Brain microvascular endothelial cell (primary cell): ENCODE results near the gene BCAR1.

Experiments
- DNase-seq: peaks from one replicate; pipeline ENCODE4 v3.0.0-alpha.2; 2020
- H3K27ac ChIP-seq: fragments of 250-450 bp; sonication (Bioruptor Pico); 2 replicates; pipeline ENCODE4 v1.5.1; 2020; ENCODE audit warnings: mild to moderate bottlenecking, moderate library complexity
- H3K27me3 ChIP-seq: fragments of 250-450 bp; sonication (Bioruptor Pico); replicated peaks from 2 replicates; pipeline ENCODE4 v1.5.1; 2020; ENCODE audit warnings: mild to moderate bottlenecking
- H3K36me3 ChIP-seq: fragments of 250-450 bp; sonication (Bioruptor Pico); replicated peaks from 2 replicates; pipeline ENCODE4 v1.5.1; 2020; ENCODE audit warnings: mild to moderate bottlenecking
- H3K4me3 ChIP-seq: 2 replicates; pipeline ENCODE4 v1.5.1; 2011; ENCODE audit warnings: low read depth, mild to moderate bottlenecking, control low read depth, low read length, moderate library complexity
- CTCF ChIP-seq: IDR thresholded peaks from 2 replicates; pipeline ENCODE4 v1.5.1; 2011; ENCODE audit warnings: low read depth, mild to moderate bottlenecking, moderate library complexity, low read length, control low read depth, inconsistent platforms; ENCODE audit errors: missing control alignments
- in situ Hi-C: cut with HindIII; loops from 2 replicates; pipeline ENCODE4 v1.10.0; 2017; ENCODE audit warnings: low sequenced_read_pairs, low pct_ligation_motif_present

The BCAR1 gene

GRCh38 chr16:75258807-75259141 is 7.3 kb upstream of the BCAR1 start:
- Histone ChIP-seq H3K4me3 (no peak overlapping the region), H3K27me3 (no peaks in the 10 kb centered on the region), H3K36me3 (peaks cover 8% of the 10 kb centered on the region), H3K27ac (no peak overlapping the region)
- no peak for DNase-seq
- TF ChIP-seq CTCF, result no peak
- in situ Hi-C loops, result no loop called here

- Histone ChIP-seq H3K4me3 (no peak overlapping the region), H3K27me3 (no peaks in the 10 kb centered on the region), H3K27ac (no peak overlapping the region), H3K36me3 (peaks cover 7% of the 10 kb centered on the region)
- no peak for DNase-seq
- no peak for TF ChIP-seq CTCF
- in situ Hi-C loops, result no loop called here
Measured at GRCh38 chr16:75257886-75258806, 6.7 kb upstream of the BCAR1 start.

DNA sequence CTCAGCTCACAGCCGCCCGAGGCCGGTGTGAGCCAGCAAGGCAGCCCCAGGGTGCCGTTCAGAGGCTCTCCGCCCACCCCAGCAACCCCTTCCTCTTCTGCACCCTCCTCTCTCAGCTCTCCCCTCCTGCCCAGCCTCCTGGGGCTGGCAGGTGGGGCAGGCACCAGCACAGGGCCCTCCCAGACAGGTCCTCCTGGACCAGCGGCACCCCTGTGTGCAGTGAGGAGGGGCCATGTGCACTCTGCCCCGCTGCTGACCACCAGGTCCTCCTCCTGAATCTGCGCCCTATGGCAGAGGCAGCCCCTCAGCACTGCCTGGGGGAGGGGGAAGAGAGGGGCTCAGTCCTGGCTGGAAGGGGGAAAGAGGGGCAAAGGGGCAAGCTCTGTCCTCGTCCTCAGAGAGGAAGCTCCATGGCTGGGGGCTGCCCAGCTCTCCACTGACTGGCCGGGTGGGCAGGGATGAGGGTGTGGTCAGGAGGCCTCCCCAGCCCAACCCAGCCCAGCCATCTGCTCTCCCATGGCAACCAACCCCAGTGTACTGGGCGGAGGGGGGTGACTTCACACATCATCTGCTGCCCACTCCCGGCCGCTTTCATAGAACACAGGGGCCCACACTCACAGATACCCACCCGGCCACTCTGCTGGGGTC is 5.4 kb upstream of the BCAR1 start:
- in situ Hi-C loops, result no loop called here
- Histone ChIP-seq H3K27me3 (no peaks in the 10 kb centered on the region), H3K27ac (peak overlapping the region; percentile 11), H3K36me3 (no peaks in the 10 kb centered on the region), H3K4me3 (no peak overlapping the region)
- no peak for TF ChIP-seq CTCF
- no peak for DNase-seq

DNA sequence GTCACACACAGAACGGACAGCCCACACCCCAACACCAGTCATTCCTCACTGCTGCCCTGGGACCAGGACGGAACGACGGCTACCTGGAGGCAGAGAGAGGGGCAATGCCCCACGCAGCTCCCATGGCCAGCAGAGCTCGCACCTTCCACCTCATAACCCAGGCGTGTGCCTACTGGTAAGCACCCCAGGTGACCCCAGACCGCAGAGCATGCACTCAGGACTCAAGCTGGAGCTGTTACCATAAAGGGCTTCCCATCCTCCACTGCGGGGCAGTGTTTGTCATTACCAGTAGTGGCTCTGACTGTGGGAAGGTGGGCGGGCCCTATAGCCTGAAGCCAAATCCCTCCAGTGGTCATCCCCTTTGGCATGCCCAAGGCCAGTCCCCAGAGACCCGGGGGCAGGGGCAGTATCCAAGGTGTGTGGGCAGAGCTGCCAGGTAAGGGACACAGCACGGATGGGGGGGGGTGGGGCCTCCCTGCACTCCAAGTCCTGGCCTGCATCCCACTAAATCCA is 4.7 kb upstream of the BCAR1 start:
- no peaks in the 10 kb centered on the region for H3K36me3 ChIP-seq
- in situ Hi-C loops, result no loop called here
- peak; percentile 24 for TF ChIP-seq CTCF
- H3K27me3 ChIP-seq, result no peaks in the 10 kb centered on the region
- peak overlapping the region; percentile 11 for H3K27ac ChIP-seq
- no peak for DNase-seq
- H3K4me3 ChIP-seq, result no peak overlapping the region

GRCh38 chr16:75254359-75254837 is 3.0 kb upstream of the BCAR1 start:
- Histone ChIP-seq H3K4me3 (no peak overlapping the region), H3K27ac (peak overlapping the region; percentile 98), H3K27me3 (no peaks in the 10 kb centered on the region), H3K36me3 (no peaks in the 10 kb centered on the region)
- no peak for TF ChIP-seq CTCF
- in situ Hi-C loops, result no loop called here
- peak; percentile 64 for DNase-seq
